Measurements from ENCODE around the gene ELF2.
"Not testable (repeated sequence)": the region's sequence is repeated elsewhere in the genome, so short reads cannot be mapped to it uniquely, and the experiment has no call there.

The ELF2 gene

DNA sequence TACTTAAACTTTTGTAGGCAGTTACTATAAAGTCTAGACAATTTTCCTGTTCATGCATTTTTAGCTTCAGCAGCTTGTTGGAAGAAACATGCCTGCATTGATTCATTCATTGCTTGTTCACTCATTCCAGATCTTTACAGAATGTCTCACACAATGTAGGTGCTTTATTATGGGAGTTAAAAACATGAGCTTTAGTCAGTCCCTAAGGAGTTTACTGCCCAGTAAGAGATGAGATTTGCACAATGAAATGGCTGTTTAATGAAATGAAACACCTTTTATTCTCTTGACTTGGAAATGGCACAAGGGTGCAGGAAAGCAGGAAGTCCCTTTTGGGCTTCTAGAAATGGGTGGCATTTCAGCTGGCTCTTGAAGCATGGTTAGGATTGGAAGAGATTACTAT lies 158.5 kb downstream of the ELF2 start:
- no peak for DNase-seq
- Mint-ChIP-seq H3K27me3 (no peaks in the 10 kb centered on the region), H3K27ac (no peak overlapping the region), H3K4me1 (peaks cover 54% of the 10 kb centered on the region), H3K9me3 (no peaks in the 10 kb centered on the region), H3K4me3 (peak overlapping the region; percentile 42), H3K36me3 (ENCODE audit: low read depth) (peaks cover 29% of the 10 kb centered on the region)
- ATAC-seq, result no peak

GRCh38 chr4:139017861-139018260 lies 159.2 kb downstream of the ELF2 start:
- DNase-seq (no peak), ATAC-seq (no peak)
- peaks cover 26% of the 10 kb centered on the region for H3K36me3 Mint-ChIP-seq (ENCODE audit: low read depth)
- H3K9me3 Mint-ChIP-seq, result no peaks in the 10 kb centered on the region
- H3K4me3 Mint-ChIP-seq, result peak overlapping the region; percentile 42
- no peak overlapping the region for H3K27ac Mint-ChIP-seq
- no peaks in the 10 kb centered on the region for H3K27me3 Mint-ChIP-seq
- peaks cover 55% of the 10 kb centered on the region for H3K4me1 Mint-ChIP-seq

DNA sequence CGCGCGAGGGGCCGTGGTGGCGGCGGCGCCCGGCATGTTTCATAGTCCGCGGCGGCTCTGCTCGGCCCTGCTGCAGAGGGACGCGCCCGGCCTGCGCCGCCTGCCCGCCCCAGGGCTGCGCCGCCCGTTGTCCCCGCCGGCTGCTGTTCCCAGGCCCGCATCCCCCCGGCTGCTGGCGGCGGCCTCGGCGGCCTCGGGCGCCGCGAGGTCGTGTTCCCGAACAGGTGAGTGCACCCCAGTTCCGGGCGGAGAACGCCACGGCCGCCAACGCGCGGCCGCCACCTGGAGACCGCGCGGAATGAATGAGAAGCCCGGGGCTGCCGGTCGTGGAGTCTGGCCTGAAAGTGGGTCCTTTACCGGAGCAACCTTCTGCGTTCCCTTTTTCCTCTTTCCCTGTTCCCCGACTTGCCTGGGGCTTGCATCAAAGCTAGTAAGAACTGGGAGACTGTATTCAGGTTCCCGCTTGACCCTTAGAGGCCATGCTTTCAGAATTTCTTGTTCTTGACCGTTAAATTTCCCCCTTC lies 161.0 kb downstream of the ELF2 start:
- peak overlapping the region; percentile 91 for H3K4me3 Mint-ChIP-seq
- H3K9me3 Mint-ChIP-seq, result no peaks in the 10 kb centered on the region
- no peaks in the 10 kb centered on the region for H3K27me3 Mint-ChIP-seq
- H3K27ac Mint-ChIP-seq, result peak overlapping the region; percentile 89
- H3K4me1 Mint-ChIP-seq, result peaks cover 53% of the 10 kb centered on the region
- peaks cover 24% of the 10 kb centered on the region for H3K36me3 Mint-ChIP-seq (ENCODE audit: low read depth)
- peak; percentile 7 for ATAC-seq
- DNase-seq, result peak; percentile 47

GRCh38 chr4:139015269-139015947 lies 161.6 kb downstream of the ELF2 start, which contains the start of gene NOCT:
NOCT (plus strand) TSS chr4:139015781; CDS start chr4:139015982, 201 bp downstream.
- Mint-ChIP-seq H3K4me1 (peaks cover 51% of the 10 kb centered on the region), H3K36me3 (ENCODE audit: low read depth) (peaks cover 22% of the 10 kb centered on the region), H3K27ac (peak within 1 kb of the TSS; percentile 89), H3K9me3 (no peaks in the 10 kb centered on the region), H3K27me3 (no peaks in the 10 kb centered on the region), H3K4me3 (peak within 1 kb of the TSS; percentile 91)
- peak; percentile 95 for ATAC-seq
- DNase-seq, result peak; percentile 95

GRCh38 chr4:139014371-139015268 lies 162.4 kb downstream of the ELF2 start:
- DNase-seq, result no peak
- H3K9me3 Mint-ChIP-seq, result no peaks in the 10 kb centered on the region
- H3K36me3 Mint-ChIP-seq (ENCODE audit: low read depth), result peaks cover 15% of the 10 kb centered on the region

GRCh38 chr4:139011225-139011950 lies 165.6 kb downstream of the ELF2 start:
- Mint-ChIP-seq H3K4me1 (peaks cover 23% of the 10 kb centered on the region), H3K27me3 (no peaks in the 10 kb centered on the region), H3K9me3 (no peaks in the 10 kb centered on the region), H3K36me3 (ENCODE audit: low read depth) (peaks cover 2% of the 10 kb centered on the region), H3K4me3 (no peak overlapping the region), H3K27ac (no peak overlapping the region)
- DNase-seq, result no peak
- no peak for ATAC-seq

More at GRCh38 chr4:139014371-139015268, 162.4 kb downstream of the ELF2 start:
- ATAC-seq, result peak; percentile 18
- H3K4me3 Mint-ChIP-seq, result peak overlapping the region; percentile 91
- peaks cover 43% of the 10 kb centered on the region for H3K4me1 Mint-ChIP-seq
- H3K27me3 Mint-ChIP-seq, result no peaks in the 10 kb centered on the region
- H3K27ac Mint-ChIP-seq, result peak overlapping the region; percentile 89

DNA sequence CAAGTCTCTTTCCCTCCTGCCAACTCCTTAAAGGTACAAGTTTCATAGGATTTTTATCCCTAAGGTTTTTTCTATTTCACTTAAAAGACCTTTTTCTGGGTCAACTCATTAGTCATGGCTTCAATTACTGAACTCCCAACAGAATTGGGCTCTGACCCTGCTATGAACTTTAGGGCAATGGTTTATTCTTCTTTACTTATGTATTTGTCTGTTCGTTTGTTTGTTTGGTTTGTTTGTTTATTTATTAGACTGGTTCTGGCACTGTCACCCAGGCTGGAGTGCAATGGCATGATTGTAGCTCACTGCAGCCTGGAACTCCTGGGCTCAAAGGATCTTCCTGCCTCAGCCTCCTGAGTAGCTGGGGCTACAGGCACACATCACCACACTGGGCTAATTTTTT lies 167.3 kb downstream of the ELF2 start:
- H3K27ac Mint-ChIP-seq, result no peak overlapping the region
- no peaks in the 10 kb centered on the region for H3K36me3 Mint-ChIP-seq (ENCODE audit: low read depth)
- no peak for ATAC-seq
- no peaks in the 10 kb centered on the region for H3K9me3 Mint-ChIP-seq
- H3K4me1 Mint-ChIP-seq, result peaks cover 13% of the 10 kb centered on the region
- no peak overlapping the region for H3K4me3 Mint-ChIP-seq
- no peaks in the 10 kb centered on the region for H3K27me3 Mint-ChIP-seq
- DNase-seq, result no peak

GRCh38 chr4:139008278-139008677 lies 168.7 kb downstream of the ELF2 start:
- H3K4me3 Mint-ChIP-seq; DNase-seq; ATAC-seq; H3K27ac Mint-ChIP-seq; H3K36me3 Mint-ChIP-seq (ENCODE audit: low read depth); H3K4me1 Mint-ChIP-seq; H3K9me3 Mint-ChIP-seq; H3K27me3 Mint-ChIP-seq: not testable (repeated sequence)

DNA sequence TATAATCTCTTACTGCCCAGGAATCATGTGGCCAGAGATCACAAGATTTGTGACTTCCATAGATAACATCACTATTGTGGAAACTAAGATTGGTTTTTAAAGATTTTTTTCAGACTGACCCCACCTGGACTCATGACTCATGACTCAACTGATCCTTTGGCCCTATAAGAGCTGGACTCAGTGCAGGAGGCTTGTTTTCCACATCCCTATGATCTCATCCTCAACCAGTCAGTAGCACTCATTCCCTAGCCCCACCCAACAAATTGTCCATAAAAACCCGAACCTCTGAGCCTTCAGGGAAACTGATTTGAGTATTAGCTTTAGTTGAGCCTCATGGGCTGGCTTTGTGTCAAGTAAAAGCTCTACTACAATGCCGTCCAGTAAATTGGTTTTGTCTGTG lies 169.4 kb downstream of the ELF2 start:
- Mint-ChIP-seq H3K36me3 (ENCODE audit: low read depth) (no peaks in the 10 kb centered on the region), H3K27me3 (no peaks in the 10 kb centered on the region), H3K9me3 (no peaks in the 10 kb centered on the region), H3K4me3 (no peak overlapping the region), H3K4me1 (no peaks in the 10 kb centered on the region), H3K27ac (no peak overlapping the region)
- ATAC-seq (no peak), DNase-seq (no peak)

Measured in activated naive CD8-positive, alpha-beta T cell treated with anti-CD3 and anti-CD28 coated beads, Interleukin-2, amount 50 U/mL, for 24 hours (primary cell).